ENCODE results near the gene APOB. TPM values are rescaled to one million over a fixed set of nuclear protein-coding genes. Genes with fewer than 3 reads are reported as not detected.

APOB gene, protein sequence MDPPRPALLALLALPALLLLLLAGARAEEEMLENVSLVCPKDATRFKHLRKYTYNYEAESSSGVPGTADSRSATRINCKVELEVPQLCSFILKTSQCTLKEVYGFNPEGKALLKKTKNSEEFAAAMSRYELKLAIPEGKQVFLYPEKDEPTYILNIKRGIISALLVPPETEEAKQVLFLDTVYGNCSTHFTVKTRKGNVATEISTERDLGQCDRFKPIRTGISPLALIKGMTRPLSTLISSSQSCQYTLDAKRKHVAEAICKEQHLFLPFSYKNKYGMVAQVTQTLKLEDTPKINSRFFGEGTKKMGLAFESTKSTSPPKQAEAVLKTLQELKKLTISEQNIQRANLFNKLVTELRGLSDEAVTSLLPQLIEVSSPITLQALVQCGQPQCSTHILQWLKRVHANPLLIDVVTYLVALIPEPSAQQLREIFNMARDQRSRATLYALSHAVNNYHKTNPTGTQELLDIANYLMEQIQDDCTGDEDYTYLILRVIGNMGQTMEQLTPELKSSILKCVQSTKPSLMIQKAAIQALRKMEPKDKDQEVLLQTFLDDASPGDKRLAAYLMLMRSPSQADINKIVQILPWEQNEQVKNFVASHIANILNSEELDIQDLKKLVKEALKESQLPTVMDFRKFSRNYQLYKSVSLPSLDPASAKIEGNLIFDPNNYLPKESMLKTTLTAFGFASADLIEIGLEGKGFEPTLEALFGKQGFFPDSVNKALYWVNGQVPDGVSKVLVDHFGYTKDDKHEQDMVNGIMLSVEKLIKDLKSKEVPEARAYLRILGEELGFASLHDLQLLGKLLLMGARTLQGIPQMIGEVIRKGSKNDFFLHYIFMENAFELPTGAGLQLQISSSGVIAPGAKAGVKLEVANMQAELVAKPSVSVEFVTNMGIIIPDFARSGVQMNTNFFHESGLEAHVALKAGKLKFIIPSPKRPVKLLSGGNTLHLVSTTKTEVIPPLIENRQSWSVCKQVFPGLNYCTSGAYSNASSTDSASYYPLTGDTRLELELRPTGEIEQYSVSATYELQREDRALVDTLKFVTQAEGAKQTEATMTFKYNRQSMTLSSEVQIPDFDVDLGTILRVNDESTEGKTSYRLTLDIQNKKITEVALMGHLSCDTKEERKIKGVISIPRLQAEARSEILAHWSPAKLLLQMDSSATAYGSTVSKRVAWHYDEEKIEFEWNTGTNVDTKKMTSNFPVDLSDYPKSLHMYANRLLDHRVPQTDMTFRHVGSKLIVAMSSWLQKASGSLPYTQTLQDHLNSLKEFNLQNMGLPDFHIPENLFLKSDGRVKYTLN (N-terminal part only)
- 863 TPM for polyA plus RNA-seq
- long read RNA-seq, donor 1, partial matches to known transcripts = 339 of 339 reads
- long read RNA-seq, donor 1, other reads (novel, unspliced or antisense) = 0 of 339 reads
- long read RNA-seq, donor 2, partial matches to known transcripts = 986 of 986 reads
- long read RNA-seq, donor 2, other reads (novel, unspliced or antisense) = 0 of 986 reads
- long read RNA-seq, donor 3 = 0 reads
- long read RNA-seq, donor 4, partial matches to known transcripts = 98 of 98 reads
- long read RNA-seq, donor 4, other reads (novel, unspliced or antisense) = 0 of 98 reads
- long read RNA-seq, donor 5, partial matches to known transcripts = 37 of 37 reads
- long read RNA-seq, donor 5, other reads (novel, unspliced or antisense) = 0 of 37 reads
- long read RNA-seq, donor 6, partial matches to known transcripts = 1,161 of 1,171 reads
- long read RNA-seq, donor 6, other reads (novel, unspliced or antisense) = 10 of 1,171 reads
- long read RNA-seq, donor 7, partial matches to known transcripts = 64 of 64 reads
- long read RNA-seq, donor 7, other reads (novel, unspliced or antisense) = 0 of 64 reads
- long read RNA-seq, donor 8, partial matches to known transcripts = 1,146 of 1,146 reads
- long read RNA-seq, donor 8, other reads (novel, unspliced or antisense) = 0 of 1,146 reads
- long read RNA-seq, donor 9, partial matches to known transcripts = 719 of 719 reads
- long read RNA-seq, donor 9, other reads (novel, unspliced or antisense) = 0 of 719 reads
- long read RNA-seq, donor 10, partial matches to known transcripts = 883 of 900 reads
- long read RNA-seq, donor 10, other reads (novel, unspliced or antisense) = 17 of 900 reads
- long read RNA-seq, donor 11, full-length matches to known transcripts = 1 of 760 reads
- long read RNA-seq, donor 11, partial matches to known transcripts = 754 of 760 reads
- long read RNA-seq, donor 11, other reads (novel, unspliced or antisense) = 5 of 760 reads

DNA sequence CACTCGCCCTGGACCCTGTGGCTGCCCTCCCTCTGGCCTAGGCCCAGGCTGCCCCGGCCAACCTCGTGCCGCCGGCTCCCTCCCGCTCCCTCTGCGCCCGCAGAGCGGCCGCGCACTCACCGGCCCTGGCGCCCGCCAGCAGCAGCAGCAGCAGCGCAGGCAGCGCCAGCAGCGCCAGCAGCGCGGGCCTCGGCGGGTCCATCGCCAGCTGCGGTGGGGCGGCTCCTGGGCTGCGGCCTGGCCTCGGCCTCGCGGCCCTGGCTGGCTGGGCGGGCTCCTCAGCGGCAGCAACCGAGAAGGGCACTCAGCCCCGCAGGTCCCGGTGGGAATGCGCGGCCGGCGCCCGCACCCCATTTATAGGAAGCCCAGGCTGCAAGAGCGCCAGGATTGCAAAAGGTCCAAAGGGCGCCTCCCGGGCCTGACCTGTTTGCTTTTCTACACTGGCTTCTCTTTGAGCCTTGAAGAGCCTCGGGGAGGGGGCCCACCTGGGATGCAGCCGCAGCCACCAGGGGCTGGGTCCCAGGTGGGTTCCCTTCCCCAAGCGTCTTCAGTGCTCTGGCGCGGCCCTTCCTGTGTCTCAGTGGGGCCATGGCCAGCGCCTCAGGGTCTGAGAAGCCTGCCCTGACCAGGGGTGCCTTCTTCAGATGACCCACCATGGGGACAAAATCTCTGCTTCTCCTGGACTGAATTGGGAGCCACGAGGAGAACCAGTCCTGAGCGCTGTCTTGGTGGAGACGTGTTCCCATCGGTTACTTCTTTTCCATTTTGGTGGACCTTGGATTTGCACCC lies at the start of gene APOB:
Gene APOB (minus strand): TSS at position 330 of the 789 bp plus-strand sequence. CDS start 128 bp downstream, at position 202.
- Histone ChIP-seq H3K4me1 (ENCODE audit: control insufficient read depth, insufficient read depth, low read length) (peaks cover 39% of the 10 kb centered on the region), H3K36me3 (ENCODE audit: control insufficient read depth, insufficient read depth, low read length) (peaks cover 34% of the 10 kb centered on the region), H3K9me3 (ENCODE audit: control insufficient read depth, low read depth, low read length) (no peaks in the 10 kb centered on the region), H3K27ac (ENCODE audit: low read length) (peak within 1 kb of the TSS; percentile 82), H3K27me3 (ENCODE audit: control insufficient read depth, insufficient read depth, low read length) (no peaks in the 10 kb centered on the region), H3K4me3 (ENCODE audit: low read length) (peak within 1 kb of the TSS; percentile 68)
- WGBS (ENCODE audit: insufficient coverage, low lambda C conversion rate) = no CpG with 5 or more reads among the region's 51 CpGs
- peak; percentile 86 to 92 for DNase-seq

DNA sequence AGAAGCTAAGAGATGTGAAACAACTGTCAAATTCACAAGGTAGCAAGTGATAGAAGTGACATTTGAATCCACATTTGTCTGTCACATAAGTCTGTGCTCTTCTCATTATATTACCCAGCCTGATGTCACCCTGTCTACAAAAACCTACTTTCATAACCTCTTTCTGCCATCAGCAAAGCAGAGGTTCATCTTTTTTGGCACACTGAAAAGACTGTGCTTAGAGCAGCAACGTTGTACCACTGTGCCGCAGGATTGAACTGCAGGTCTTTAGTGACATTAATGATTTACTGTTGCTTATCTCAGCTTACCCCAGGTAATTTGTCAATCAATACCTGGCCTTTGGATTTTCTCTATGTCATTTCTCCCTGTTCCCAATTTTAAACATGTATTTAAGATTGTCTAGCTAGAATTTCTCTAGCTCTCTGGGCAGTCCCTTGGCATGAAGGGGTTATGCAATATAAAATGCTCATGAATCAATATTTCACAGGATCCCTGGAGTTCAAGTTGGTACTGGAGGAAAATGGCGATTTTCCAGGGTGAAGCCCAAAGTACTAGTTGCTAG lies 48.5 kb upstream of the APOB start:
- Histone ChIP-seq H3K9me3 (ENCODE audit: control insufficient read depth, low read depth, low read length) (no peaks in the 10 kb centered on the region), H3K27me3 (ENCODE audit: control insufficient read depth, insufficient read depth, low read length) (no peaks in the 10 kb centered on the region), H3K4me1 (ENCODE audit: control insufficient read depth, insufficient read depth, low read length) (peaks cover 18% of the 10 kb centered on the region), H3K27ac (ENCODE audit: low read length) (peak overlapping the region; percentile 9), H3K36me3 (ENCODE audit: control insufficient read depth, insufficient read depth, low read length) (no peaks in the 10 kb centered on the region), H3K4me3 (ENCODE audit: low read length) (no peak overlapping the region)
- peak in 1 of 2 donors; percentile 49 for DNase-seq
- no CpG with 5 or more reads among the region's 3 CpGs for WGBS (ENCODE audit: insufficient coverage, low lambda C conversion rate)

DNA sequence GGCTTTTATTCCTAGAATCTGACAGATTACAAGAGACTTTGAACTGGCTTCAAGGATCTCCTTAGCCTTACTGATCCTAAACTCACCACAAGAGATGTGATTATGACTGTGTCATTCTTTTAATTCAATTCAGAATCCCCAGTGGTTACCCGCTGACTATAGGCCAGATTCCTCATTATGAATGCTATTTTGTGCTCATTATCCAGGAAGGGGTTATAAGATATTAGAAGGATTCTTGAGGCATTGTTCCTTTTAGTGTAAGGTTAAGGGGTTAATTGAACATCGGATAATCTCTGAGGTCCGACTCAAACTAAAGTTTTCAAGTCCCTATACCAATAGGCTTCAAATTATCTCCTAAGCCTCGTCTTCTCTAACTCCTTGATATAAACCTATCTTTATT lies 40.5 kb upstream of the APOB start:
- no peaks in the 10 kb centered on the region for H3K27me3 ChIP-seq (ENCODE audit: control insufficient read depth, insufficient read depth, low read length)
- no peaks in the 10 kb centered on the region for H3K9me3 ChIP-seq (ENCODE audit: control insufficient read depth, low read depth, low read length)
- WGBS (ENCODE audit: insufficient coverage, low lambda C conversion rate) = 93% methylated on average over 2 of the region's 4 CpGs
- H3K4me1 ChIP-seq (ENCODE audit: control insufficient read depth, insufficient read depth, low read length) = no peaks in the 10 kb centered on the region
- no peak for DNase-seq
- H3K27ac ChIP-seq (ENCODE audit: low read length) = no peak overlapping the region
- H3K36me3 ChIP-seq (ENCODE audit: control insufficient read depth, insufficient read depth, low read length) = no peaks in the 10 kb centered on the region
- H3K4me3 ChIP-seq (ENCODE audit: low read length) = no peak overlapping the region

DNA sequence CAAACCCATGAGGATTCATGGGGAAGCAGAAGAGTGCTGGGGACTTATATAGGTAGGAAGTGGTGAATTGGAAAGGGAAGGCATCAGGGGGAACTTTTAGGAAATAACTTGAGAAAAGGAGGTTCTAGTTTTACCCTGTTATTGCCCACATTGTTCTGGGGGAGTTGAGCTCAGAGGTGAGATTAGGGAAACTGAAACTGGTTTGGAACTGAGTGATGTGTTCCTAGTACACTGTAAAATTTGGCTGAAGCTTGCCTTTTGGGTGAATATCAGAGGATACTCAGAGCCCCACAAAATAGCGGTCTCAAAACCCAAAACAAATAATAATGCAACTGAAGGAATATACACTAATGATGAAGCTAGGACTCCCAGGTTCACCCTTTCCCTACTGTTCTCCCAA lies 39.6 kb upstream of the APOB start:
- Histone ChIP-seq H3K9me3 (ENCODE audit: control insufficient read depth, low read depth, low read length) (no peaks in the 10 kb centered on the region), H3K36me3 (ENCODE audit: control insufficient read depth, insufficient read depth, low read length) (no peaks in the 10 kb centered on the region), H3K4me1 (ENCODE audit: control insufficient read depth, insufficient read depth, low read length) (no peaks in the 10 kb centered on the region), H3K27me3 (ENCODE audit: control insufficient read depth, insufficient read depth, low read length) (no peaks in the 10 kb centered on the region), H3K4me3 (ENCODE audit: low read length) (no peak overlapping the region), H3K27ac (ENCODE audit: low read length) (no peak overlapping the region)
- DNase-seq = no peak
- WGBS (ENCODE audit: insufficient coverage, low lambda C conversion rate) = 100% methylated on average over 1 of the region's 1 CpG

DNA sequence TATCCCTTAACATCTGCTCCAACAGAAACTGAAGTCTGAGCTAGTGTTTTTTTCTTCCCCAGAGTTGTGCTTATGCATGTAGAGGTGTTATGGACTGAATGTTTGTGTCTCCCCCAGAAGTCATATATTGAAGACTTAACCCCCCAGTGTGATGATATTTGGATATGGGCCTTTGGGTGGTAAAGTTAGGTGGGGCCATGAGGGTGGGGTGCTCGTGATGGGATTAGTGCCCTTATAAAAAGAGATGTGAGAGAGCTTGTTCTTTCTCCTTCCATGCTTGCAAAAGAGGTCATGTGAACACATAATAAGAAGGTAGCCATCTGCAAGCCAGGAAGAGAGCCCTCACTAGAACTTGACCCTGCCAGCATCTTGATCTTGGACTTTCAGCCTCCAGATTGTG lies 34.4 kb upstream of the APOB start:
- H3K27me3 ChIP-seq (ENCODE audit: control insufficient read depth, insufficient read depth, low read length) = no peaks in the 10 kb centered on the region
- DNase-seq = no peak
- no CpG with 5 or more reads among the region's 1 CpG for WGBS (ENCODE audit: insufficient coverage, low lambda C conversion rate)
- H3K27ac ChIP-seq (ENCODE audit: low read length) = no peak overlapping the region
- H3K9me3 ChIP-seq (ENCODE audit: control insufficient read depth, low read depth, low read length) = no peaks in the 10 kb centered on the region
- no peaks in the 10 kb centered on the region for H3K4me1 ChIP-seq (ENCODE audit: control insufficient read depth, insufficient read depth, low read length)
- no peak overlapping the region for H3K4me3 ChIP-seq (ENCODE audit: low read length)
- H3K36me3 ChIP-seq (ENCODE audit: control insufficient read depth, insufficient read depth, low read length) = no peaks in the 10 kb centered on the region

DNA sequence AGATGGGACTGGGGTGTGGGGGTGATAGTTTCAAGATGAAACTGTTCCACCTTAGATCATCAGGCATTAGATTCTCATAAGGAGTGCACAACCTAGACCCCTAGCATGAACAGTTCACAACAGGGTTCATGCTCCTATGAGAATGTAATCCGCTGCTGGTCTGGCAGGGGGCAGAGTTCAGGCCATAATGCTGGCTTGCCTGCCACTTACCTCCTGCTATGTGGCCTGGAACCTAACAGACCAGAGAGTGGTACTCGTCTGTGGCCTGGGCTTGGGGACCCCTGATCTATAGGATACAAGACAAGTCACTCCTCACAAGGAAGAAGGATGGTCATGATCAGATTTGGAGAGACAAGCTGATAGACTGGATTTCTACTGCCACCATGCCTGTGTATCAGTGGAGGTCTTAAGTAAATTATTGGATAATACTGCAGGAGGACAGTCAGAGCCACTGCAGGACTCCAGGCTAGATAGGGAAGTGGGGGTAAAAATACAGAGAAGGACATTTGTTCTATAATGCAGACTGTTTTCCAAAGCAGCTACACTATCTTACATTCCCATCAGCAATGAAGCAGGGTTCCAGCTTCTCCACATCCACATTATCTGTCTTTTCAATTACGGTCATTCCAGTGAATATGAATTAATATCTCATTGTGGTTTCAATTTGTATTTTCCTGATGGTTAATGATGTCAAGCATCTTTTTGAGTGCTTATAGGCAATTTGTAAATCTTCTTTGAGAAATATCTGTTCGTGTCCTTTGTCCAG lies 28.8 kb upstream of the APOB start:
- no peaks in the 10 kb centered on the region for H3K27me3 ChIP-seq (ENCODE audit: control insufficient read depth, insufficient read depth, low read length)
- H3K36me3 ChIP-seq (ENCODE audit: control insufficient read depth, insufficient read depth, low read length) = no peaks in the 10 kb centered on the region
- H3K4me1 ChIP-seq (ENCODE audit: control insufficient read depth, insufficient read depth, low read length) = peaks cover 22% of the 10 kb centered on the region
- no peak for DNase-seq
- no peak overlapping the region for H3K27ac ChIP-seq (ENCODE audit: low read length)
- 100% methylated on average over 2 of the region's 4 CpGs for WGBS (ENCODE audit: insufficient coverage, low lambda C conversion rate)
- no peak overlapping the region for H3K4me3 ChIP-seq (ENCODE audit: low read length)
- H3K9me3 ChIP-seq (ENCODE audit: control insufficient read depth, low read depth, low read length) = no peaks in the 10 kb centered on the region

DNA sequence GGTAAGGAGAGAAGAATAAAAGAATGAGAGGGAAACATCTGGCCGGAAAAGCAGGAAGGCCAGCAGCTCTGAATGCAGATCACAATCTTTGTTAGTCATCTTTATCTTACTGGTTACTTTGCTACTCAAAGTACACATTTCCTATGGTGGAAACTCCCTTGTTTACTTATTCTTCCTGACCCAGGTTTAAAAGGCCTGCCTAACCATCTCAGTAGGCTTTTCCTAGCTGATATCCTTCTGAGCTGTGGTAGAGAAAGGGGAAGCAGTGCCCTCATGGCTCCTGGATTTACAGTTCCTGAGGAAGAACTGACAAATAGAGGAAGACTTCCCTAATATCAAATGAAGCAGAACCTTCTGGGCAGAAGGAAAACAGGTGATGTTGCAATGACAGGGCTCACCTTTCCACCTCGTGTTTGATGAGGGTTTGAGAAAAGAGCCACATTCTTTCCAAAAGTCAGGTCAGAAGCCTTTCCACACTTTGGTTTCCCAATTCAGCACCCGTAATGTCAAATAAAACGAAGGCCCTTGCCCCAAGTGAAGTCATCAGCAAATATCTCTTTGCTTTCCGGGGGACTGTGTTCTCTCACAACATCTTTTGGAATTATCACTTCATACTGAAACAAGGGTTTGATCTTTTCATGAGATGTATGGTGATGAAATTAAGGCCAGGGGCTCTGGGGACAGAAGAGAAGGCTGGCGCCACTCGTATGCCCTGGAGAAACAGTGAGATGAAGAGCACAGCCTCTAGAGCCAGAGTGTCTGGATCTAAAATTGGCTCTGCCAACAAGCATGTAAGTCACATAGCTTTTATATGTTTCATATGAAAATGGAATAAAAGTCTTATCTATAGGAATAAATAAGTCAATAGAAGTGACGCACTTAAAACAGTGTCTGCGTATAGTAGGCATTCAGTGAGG lies 26.7 kb upstream of the APOB start:
- Histone ChIP-seq H3K4me3 (ENCODE audit: low read length) (no peak overlapping the region), H3K4me1 (ENCODE audit: control insufficient read depth, insufficient read depth, low read length) (peaks cover 24% of the 10 kb centered on the region), H3K27me3 (ENCODE audit: control insufficient read depth, insufficient read depth, low read length) (no peaks in the 10 kb centered on the region), H3K27ac (ENCODE audit: low read length) (peak overlapping the region; percentile 72), H3K9me3 (ENCODE audit: control insufficient read depth, low read depth, low read length) (no peaks in the 10 kb centered on the region), H3K36me3 (ENCODE audit: control insufficient read depth, insufficient read depth, low read length) (no peaks in the 10 kb centered on the region)
- WGBS (ENCODE audit: insufficient coverage, low lambda C conversion rate) = 100% methylated on average over 1 of the region's 9 CpGs
- DNase-seq = peak; percentile 51 to 75
